ENCODE measurements around the gene DLGAP1. TPM values are rescaled to one million over a fixed set of nuclear protein-coding genes. Genes with fewer than 3 reads are reported as not detected.

The DLGAP1 gene
- total and polyA plus RNA-seq, 4 donors, result 0.75 to 6.6 (median 3.6) TPM

GRCh38 chr18:4251206-4251605 is 203.9 kb downstream of the DLGAP1 start:
- ATAC-seq (ENCODE audit: low FRiP score) (no peak), DNase-seq (no peak)
- Histone ChIP-seq H3K36me3 (ENCODE audit: control insufficient read depth in 1 of 2, insufficient read depth in 2 of 2, low read length in 1 of 2) (no peaks in the 10 kb centered on the region), H3K4me1 (ENCODE audit: control insufficient read depth in 1 of 2, insufficient read depth in 2 of 2, low read length in 2 of 2) (no peaks in the 10 kb centered on the region), H3K4me3 (ENCODE audit: low read length in 2 of 2) (no peak overlapping the region), H3K27ac (ENCODE audit: low read depth in 1 of 2, low read length in 2 of 2) (no peak overlapping the region), H3K9me3 (ENCODE audit: control insufficient read depth, low read length) (no peaks in the 10 kb centered on the region), H3K27me3 (ENCODE audit: control insufficient read depth in 1 of 2, insufficient read depth in 2 of 2, low read length in 1 of 2) (no peaks in the 10 kb centered on the region)
- intact Hi-C loops (cut with DNase I), result no loop called here
- WGBS, 2 donors, result 70 to 77% methylated on average over 2 of the region's 2 CpGs

- no peaks in the 10 kb centered on the region for H3K9me3 ChIP-seq (ENCODE audit: control insufficient read depth, low read length)
- WGBS, 2 donors, result 85 to 88% methylated on average over 2 of the region's 2 CpGs
- no peak overlapping the region for H3K27ac ChIP-seq (ENCODE audit: low read depth in 1 of 2, low read length in 2 of 2)
- intact Hi-C loops (cut with DNase I), result no loop called here
- DNase-seq (no peak), ATAC-seq (ENCODE audit: low FRiP score) (no peak)
- no peaks in the 10 kb centered on the region for H3K4me1 ChIP-seq (ENCODE audit: control insufficient read depth in 1 of 2, insufficient read depth in 2 of 2, low read length in 2 of 2)
- no peaks in the 10 kb centered on the region for H3K36me3 ChIP-seq (ENCODE audit: control insufficient read depth in 1 of 2, insufficient read depth in 2 of 2, low read length in 1 of 2)
- H3K27me3 ChIP-seq (ENCODE audit: control insufficient read depth in 1 of 2, insufficient read depth in 2 of 2, low read length in 1 of 2), result no peaks in the 10 kb centered on the region
- no peak overlapping the region for H3K4me3 ChIP-seq (ENCODE audit: low read length in 2 of 2)
These were observed 205.0 kb downstream of the DLGAP1 start for GRCh38 chr18:4250141-4250540.

GRCh38 chr18:4248686-4249085 is 206.4 kb downstream of the DLGAP1 start:
- intact Hi-C loops (cut with DNase I), result loop anchor here in 1 of 2 donors (5.0 to 10.0 kb wide), 2 partner anchors 41 to 144 kb away; no protein-coding TSS in a partner anchor
- ATAC-seq (ENCODE audit: low FRiP score) (no peak), DNase-seq (no peak)
- no peaks in the 10 kb centered on the region for H3K9me3 ChIP-seq (ENCODE audit: control insufficient read depth, low read length)
- no peaks in the 10 kb centered on the region for H3K4me1 ChIP-seq (ENCODE audit: control insufficient read depth in 1 of 2, insufficient read depth in 2 of 2, low read length in 2 of 2)
- H3K27me3 ChIP-seq (ENCODE audit: control insufficient read depth in 1 of 2, insufficient read depth in 2 of 2, low read length in 1 of 2), result no peaks in the 10 kb centered on the region
- H3K27ac ChIP-seq (ENCODE audit: low read depth in 1 of 2, low read length in 2 of 2), result no peak overlapping the region
- no peak overlapping the region for H3K4me3 ChIP-seq (ENCODE audit: low read length in 2 of 2)
- 90 to 93% methylated on average over 10 of the region's 10 CpGs for WGBS, 2 donors
- no peaks in the 10 kb centered on the region for H3K36me3 ChIP-seq (ENCODE audit: control insufficient read depth in 1 of 2, insufficient read depth in 2 of 2, low read length in 1 of 2)

- intact Hi-C loops (cut with DNase I), result loop anchor here in 1 of 2 donors (5.0 to 10.0 kb wide), 2 partner anchors 39 to 142 kb away; no protein-coding TSS in a partner anchor
- Histone ChIP-seq H3K9me3 (ENCODE audit: control insufficient read depth, low read length) (no peaks in the 10 kb centered on the region), H3K36me3 (ENCODE audit: control insufficient read depth in 1 of 2, insufficient read depth in 2 of 2, low read length in 1 of 2) (no peaks in the 10 kb centered on the region), H3K4me1 (ENCODE audit: control insufficient read depth in 1 of 2, insufficient read depth in 2 of 2, low read length in 2 of 2) (no peaks in the 10 kb centered on the region), H3K27ac (ENCODE audit: low read depth in 1 of 2, low read length in 2 of 2) (no peak overlapping the region), H3K27me3 (ENCODE audit: control insufficient read depth in 1 of 2, insufficient read depth in 2 of 2, low read length in 1 of 2) (no peaks in the 10 kb centered on the region), H3K4me3 (ENCODE audit: low read length in 2 of 2) (no peak overlapping the region)
- WGBS, 2 donors, result 81 to 83% methylated on average over 4 of the region's 4 CpGs
- DNase-seq (no peak), ATAC-seq (ENCODE audit: low FRiP score) (no peak)
These were observed 208.7 kb downstream of the DLGAP1 start for GRCh38 chr18:4246374-4246773.

GRCh38 chr18:4245456-4245855 is 209.7 kb downstream of the DLGAP1 start:
- no peaks in the 10 kb centered on the region for H3K9me3 ChIP-seq (ENCODE audit: control insufficient read depth, low read length)
- H3K27ac ChIP-seq (ENCODE audit: low read depth in 1 of 2, low read length in 2 of 2), result no peak overlapping the region
- ATAC-seq (ENCODE audit: low FRiP score) (no peak), DNase-seq (no peak)
- no peak overlapping the region for H3K4me3 ChIP-seq (ENCODE audit: low read length in 2 of 2)
- intact Hi-C loops (cut with DNase I), result loop anchor here in 1 of 2 donors (5.0 to 10.0 kb wide), 2 partner anchors 38 to 141 kb away; no protein-coding TSS in a partner anchor
- H3K4me1 ChIP-seq (ENCODE audit: control insufficient read depth in 1 of 2, insufficient read depth in 2 of 2, low read length in 2 of 2), result peaks cover 0 to 3% of the 10 kb centered on the region in 2 donors
- no peaks in the 10 kb centered on the region for H3K36me3 ChIP-seq (ENCODE audit: control insufficient read depth in 1 of 2, insufficient read depth in 2 of 2, low read length in 1 of 2)
- H3K27me3 ChIP-seq (ENCODE audit: control insufficient read depth in 1 of 2, insufficient read depth in 2 of 2, low read length in 1 of 2), result no peaks in the 10 kb centered on the region
- 31 to 41% methylated on average over 3 of the region's 3 CpGs for WGBS, 2 donors

GRCh38 chr18:4242431-4243161 is 212.5 kb downstream of the DLGAP1 start:
- Histone ChIP-seq H3K36me3 (ENCODE audit: control insufficient read depth in 1 of 2, insufficient read depth in 2 of 2, low read length in 1 of 2) (no peaks in the 10 kb centered on the region), H3K27me3 (ENCODE audit: control insufficient read depth in 1 of 2, insufficient read depth in 2 of 2, low read length in 1 of 2) (no peaks in the 10 kb centered on the region), H3K4me3 (ENCODE audit: low read length in 2 of 2) (no peak overlapping the region), H3K4me1 (ENCODE audit: control insufficient read depth in 1 of 2, insufficient read depth in 2 of 2, low read length in 2 of 2) (peaks cover 0 to 3% of the 10 kb centered on the region in 2 donors), H3K27ac (ENCODE audit: low read depth in 1 of 2, low read length in 2 of 2) (no peak overlapping the region), H3K9me3 (ENCODE audit: control insufficient read depth, low read length) (no peaks in the 10 kb centered on the region)
- ATAC-seq (ENCODE audit: low FRiP score), result no peak
- DNase-seq, result no peak
- intact Hi-C loops (cut with DNase I), result loop anchor here in 1 of 2 donors (10.0 kb wide), 1 partner anchor 138 kb away; no protein-coding TSS in a partner anchor
- WGBS, 2 donors, result 95% methylated on average over 5 of the region's 5 CpGs

GRCh38 chr18:4241090-4241617 is 214.0 kb downstream of the DLGAP1 start:
- 73 to 78% methylated on average over 6 of the region's 6 CpGs for WGBS, 2 donors
- no peaks in the 10 kb centered on the region for H3K27me3 ChIP-seq (ENCODE audit: control insufficient read depth in 1 of 2, insufficient read depth in 2 of 2, low read length in 1 of 2)
- intact Hi-C loops (cut with DNase I), result loop anchor here in 1 of 2 donors (10.0 kb wide), 1 partner anchor 136 kb away; no protein-coding TSS in a partner anchor
- peaks cover 0 to 3% of the 10 kb centered on the region in 2 donors for H3K4me1 ChIP-seq (ENCODE audit: control insufficient read depth in 1 of 2, insufficient read depth in 2 of 2, low read length in 2 of 2)
- no peak overlapping the region for H3K4me3 ChIP-seq (ENCODE audit: low read length in 2 of 2)
- H3K36me3 ChIP-seq (ENCODE audit: control insufficient read depth in 1 of 2, insufficient read depth in 2 of 2, low read length in 1 of 2), result no peaks in the 10 kb centered on the region
- no peak overlapping the region for H3K27ac ChIP-seq (ENCODE audit: low read depth in 1 of 2, low read length in 2 of 2)
- H3K9me3 ChIP-seq (ENCODE audit: control insufficient read depth, low read length), result no peaks in the 10 kb centered on the region
- DNase-seq, result no peak
- no peak for ATAC-seq (ENCODE audit: low FRiP score)

- Histone ChIP-seq H3K4me1 (ENCODE audit: control insufficient read depth in 1 of 2, insufficient read depth in 2 of 2, low read length in 2 of 2) (peaks cover 0 to 3% of the 10 kb centered on the region in 2 donors), H3K4me3 (ENCODE audit: low read length in 2 of 2) (no peak overlapping the region), H3K27ac (ENCODE audit: low read depth in 1 of 2, low read length in 2 of 2) (no peak overlapping the region), H3K9me3 (ENCODE audit: control insufficient read depth, low read length) (no peaks in the 10 kb centered on the region), H3K27me3 (ENCODE audit: control insufficient read depth in 1 of 2, insufficient read depth in 2 of 2, low read length in 1 of 2) (no peaks in the 10 kb centered on the region), H3K36me3 (ENCODE audit: control insufficient read depth in 1 of 2, insufficient read depth in 2 of 2, low read length in 1 of 2) (no peaks in the 10 kb centered on the region)
- intact Hi-C loops (cut with DNase I), result no loop called here
- ATAC-seq (ENCODE audit: low FRiP score), result no peak
- DNase-seq, result no peak
- 82 to 83% methylated on average over 1 of the region's 1 CpG for WGBS, 2 donors
These were observed 216.1 kb downstream of the DLGAP1 start for GRCh38 chr18:4238966-4239365.

GRCh38 chr18:4237664-4238041 is 217.5 kb downstream of the DLGAP1 start:
- H3K27ac ChIP-seq (ENCODE audit: low read depth in 1 of 2, low read length in 2 of 2), result no peak overlapping the region
- no peak overlapping the region for H3K4me3 ChIP-seq (ENCODE audit: low read length in 2 of 2)
- peaks cover under 1 to 3% of the 10 kb centered on the region in 2 donors for H3K4me1 ChIP-seq (ENCODE audit: control insufficient read depth in 1 of 2, insufficient read depth in 2 of 2, low read length in 2 of 2)
- no peaks in the 10 kb centered on the region for H3K9me3 ChIP-seq (ENCODE audit: control insufficient read depth, low read length)
- 79 to 82% methylated on average over 2 of the region's 2 CpGs for WGBS, 2 donors
- intact Hi-C loops (cut with DNase I), result no loop called here
- H3K36me3 ChIP-seq (ENCODE audit: control insufficient read depth in 1 of 2, insufficient read depth in 2 of 2, low read length in 1 of 2), result no peaks in the 10 kb centered on the region
- DNase-seq (no peak), ATAC-seq (ENCODE audit: low FRiP score) (no peak)
- H3K27me3 ChIP-seq (ENCODE audit: control insufficient read depth in 1 of 2, insufficient read depth in 2 of 2, low read length in 1 of 2), result no peaks in the 10 kb centered on the region

Data from aorta (tissue), 5 donors.